ENCODE measurements around the gene HCN4.

The HCN4 gene

DNA sequence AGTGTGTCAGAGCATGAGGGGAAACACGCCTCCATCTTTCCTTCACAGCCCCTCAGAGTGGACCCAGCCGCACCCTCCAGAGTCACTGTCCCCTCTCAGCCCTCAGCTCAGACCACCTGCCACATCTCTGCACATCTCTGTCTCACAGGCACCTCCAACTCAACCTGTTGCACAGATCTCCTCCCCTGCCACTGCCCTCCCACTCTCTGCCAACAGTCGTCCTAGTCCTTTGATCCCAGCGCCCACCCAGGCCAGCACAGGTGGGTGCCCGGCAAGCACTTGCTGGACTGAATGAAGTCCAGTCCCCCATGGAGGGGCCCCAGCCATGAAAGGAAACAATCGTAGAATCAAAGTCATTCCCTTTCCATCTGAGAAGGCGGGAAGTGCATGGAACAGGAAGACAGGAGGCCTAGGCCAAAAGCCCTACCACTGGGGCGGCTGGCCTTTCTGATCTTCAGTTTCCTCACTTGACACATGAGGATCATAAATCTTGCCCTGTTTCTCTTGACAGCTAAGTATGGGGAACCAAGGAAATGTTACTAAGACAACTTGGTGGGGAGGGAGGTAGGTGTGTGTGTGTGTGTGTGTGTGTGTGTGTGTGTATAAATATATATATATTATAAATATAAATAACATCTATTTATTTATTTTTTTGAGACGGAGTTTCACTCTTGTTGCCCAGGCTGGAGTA is 28.1 kb downstream of the HCN4 start:
- H2BK15ac ChIP-seq (replicated peaks; ENCODE audit: low read depth) = no peak overlapping the region
- no peak overlapping the region for H3K9ac ChIP-seq (ENCODE audit: low read length)
- no peak for DNase-seq
- no peak overlapping the region for H2BK5ac ChIP-seq (ENCODE audit: low read length)
- H4K5ac ChIP-seq (ENCODE audit: low read length) = no peak overlapping the region
- no peaks in the 10 kb centered on the region for H3K79me1 ChIP-seq (ENCODE audit: low read length)
- H3K27ac ChIP-seq (ENCODE audit: low read depth, low read length) = no peak overlapping the region
- no CpG with 5 or more reads among the region's 9 CpGs for WGBS (ENCODE audit: extremely low coverage, insufficient coverage, low lambda C conversion rate)
- H3K4me3 ChIP-seq (ENCODE audit: low read length) = no peak overlapping the region
- H2BK120ac ChIP-seq (ENCODE audit: low read depth, low read length) = no peak overlapping the region
- no peaks in the 10 kb centered on the region for H3K36me3 ChIP-seq (ENCODE audit: control insufficient read depth, insufficient read depth, low read length)
- H3K79me2 ChIP-seq (ENCODE audit: control insufficient read depth, insufficient read depth, low read length) = no peaks in the 10 kb centered on the region
- H3K4me2 ChIP-seq (ENCODE audit: low read length) = no peak overlapping the region
- no peaks in the 10 kb centered on the region for H3K4me1 ChIP-seq (ENCODE audit: control insufficient read depth, low read depth, low read length)
- no peak overlapping the region for H3K56ac ChIP-seq (ENCODE audit: low read length)
- H3K18ac ChIP-seq (ENCODE audit: low read length) = no peak overlapping the region
- no peaks in the 10 kb centered on the region for H3K27me3 ChIP-seq (ENCODE audit: insufficient read depth, low read length, poor library complexity)
- H3K4ac ChIP-seq (ENCODE audit: low read depth, low read length) = no peak overlapping the region
- H2AK5ac ChIP-seq (ENCODE audit: low read length) = no peak overlapping the region
- no peak overlapping the region for H4K8ac ChIP-seq (ENCODE audit: low read depth, low read length)
- no peak overlapping the region for H3K23ac ChIP-seq (ENCODE audit: low read length)

DNA sequence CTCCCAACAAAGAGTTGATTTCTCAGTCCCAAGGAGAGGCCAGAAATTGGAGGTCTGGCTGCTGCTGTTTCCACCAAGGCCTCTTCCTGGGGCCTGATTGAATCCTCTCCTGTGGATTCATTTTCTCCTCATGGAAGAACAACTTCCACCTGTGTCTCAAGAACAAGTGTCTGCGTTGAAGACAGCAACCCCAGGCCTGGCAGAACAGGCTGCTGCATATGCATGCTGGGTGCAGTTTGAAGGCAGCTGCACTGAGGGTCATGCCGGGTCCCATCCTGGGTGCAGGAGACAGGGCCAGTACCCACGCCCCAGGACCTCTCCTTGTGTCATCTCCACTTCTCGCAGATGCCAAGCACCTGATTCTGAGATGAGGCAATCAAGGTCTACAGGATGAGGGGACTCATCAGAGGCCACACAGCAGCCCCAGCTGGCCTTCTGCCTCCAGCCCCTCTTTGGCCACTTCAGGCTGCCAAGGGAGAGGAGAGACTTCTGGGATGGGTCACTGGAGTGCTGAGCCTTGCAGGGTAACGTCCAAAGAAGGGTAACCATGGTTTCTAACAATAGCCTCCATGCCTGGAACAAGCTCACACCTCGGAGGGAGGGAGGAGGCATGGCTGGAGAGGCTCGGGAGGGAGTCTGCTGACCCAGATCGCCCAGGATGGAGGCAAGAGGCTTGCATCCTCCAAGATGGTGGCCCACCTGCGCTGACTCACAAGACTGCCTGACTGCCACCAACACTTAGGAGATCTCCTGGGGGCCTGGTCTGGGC is 30.0 kb downstream of the HCN4 start:
- Histone ChIP-seq H2BK5ac (ENCODE audit: low read length) (no peak overlapping the region), H3K36me3 (ENCODE audit: control insufficient read depth, insufficient read depth, low read length) (no peaks in the 10 kb centered on the region), H3K18ac (ENCODE audit: low read length) (no peak overlapping the region), H3K79me2 (ENCODE audit: control insufficient read depth, insufficient read depth, low read length) (no peaks in the 10 kb centered on the region), H3K27me3 (ENCODE audit: insufficient read depth, low read length, poor library complexity) (no peaks in the 10 kb centered on the region), H3K9ac (ENCODE audit: low read length) (no peak overlapping the region), H3K4ac (ENCODE audit: low read depth, low read length) (no peak overlapping the region), H3K4me3 (ENCODE audit: low read length) (no peak overlapping the region), H3K23ac (ENCODE audit: low read length) (no peak overlapping the region), H2BK120ac (ENCODE audit: low read depth, low read length) (no peak overlapping the region), H2BK15ac (replicated peaks; ENCODE audit: low read depth) (no peak overlapping the region), H3K4me2 (ENCODE audit: low read length) (no peak overlapping the region), H4K8ac (ENCODE audit: low read depth, low read length) (no peak overlapping the region), H2AK5ac (ENCODE audit: low read length) (no peak overlapping the region), H4K5ac (ENCODE audit: low read length) (no peak overlapping the region), H3K79me1 (ENCODE audit: low read length) (no peaks in the 10 kb centered on the region), H3K27ac (ENCODE audit: low read depth, low read length) (no peak overlapping the region), H3K56ac (ENCODE audit: low read length) (no peak overlapping the region), H3K4me1 (ENCODE audit: control insufficient read depth, low read depth, low read length) (no peaks in the 10 kb centered on the region)
- no peak for DNase-seq
- no CpG with 5 or more reads among the region's 9 CpGs for WGBS (ENCODE audit: extremely low coverage, insufficient coverage, low lambda C conversion rate)

DNA sequence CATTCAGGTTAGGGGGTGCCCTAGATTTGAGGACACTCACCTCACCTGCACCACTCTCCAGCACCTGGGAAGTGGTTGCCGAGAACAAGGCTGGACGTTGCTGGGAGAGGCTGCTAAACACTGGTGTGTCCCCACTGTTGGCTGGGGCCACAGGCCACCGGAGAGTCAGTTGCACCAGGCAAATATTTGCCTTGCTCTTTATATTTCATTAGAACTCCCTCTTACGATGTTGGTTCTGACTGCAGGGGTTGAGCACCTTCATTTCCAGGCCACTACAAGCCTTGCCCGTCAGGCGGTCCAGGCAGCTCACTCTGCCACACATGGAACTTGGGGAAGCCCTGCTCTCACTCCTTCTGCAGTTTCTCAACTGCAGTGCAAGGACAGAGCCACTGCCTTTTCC is 30.7 kb downstream of the HCN4 start:
- H3K36me3 ChIP-seq (ENCODE audit: control insufficient read depth, insufficient read depth, low read length) = no peaks in the 10 kb centered on the region
- no peak overlapping the region for H4K5ac ChIP-seq (ENCODE audit: low read length)
- H3K27ac ChIP-seq (ENCODE audit: low read depth, low read length) = no peak overlapping the region
- no CpG with 5 or more reads among the region's 6 CpGs for WGBS (ENCODE audit: extremely low coverage, insufficient coverage, low lambda C conversion rate)
- no peak overlapping the region for H3K4ac ChIP-seq (ENCODE audit: low read depth, low read length)
- no peak overlapping the region for H4K8ac ChIP-seq (ENCODE audit: low read depth, low read length)
- DNase-seq = no peak
- no peak overlapping the region for H2BK120ac ChIP-seq (ENCODE audit: low read depth, low read length)
- H3K4me1 ChIP-seq (ENCODE audit: control insufficient read depth, low read depth, low read length) = no peaks in the 10 kb centered on the region
- no peaks in the 10 kb centered on the region for H3K79me2 ChIP-seq (ENCODE audit: control insufficient read depth, insufficient read depth, low read length)
- no peak overlapping the region for H2BK5ac ChIP-seq (ENCODE audit: low read length)
- H3K4me3 ChIP-seq (ENCODE audit: low read length) = no peak overlapping the region
- no peak overlapping the region for H3K9ac ChIP-seq (ENCODE audit: low read length)
- H3K23ac ChIP-seq (ENCODE audit: low read length) = no peak overlapping the region
- no peak overlapping the region for H3K4me2 ChIP-seq (ENCODE audit: low read length)
- H3K79me1 ChIP-seq (ENCODE audit: low read length) = no peaks in the 10 kb centered on the region
- no peak overlapping the region for H3K18ac ChIP-seq (ENCODE audit: low read length)
- H3K27me3 ChIP-seq (ENCODE audit: insufficient read depth, low read length, poor library complexity) = no peaks in the 10 kb centered on the region
- no peak overlapping the region for H2AK5ac ChIP-seq (ENCODE audit: low read length)
- no peak overlapping the region for H2BK15ac ChIP-seq (replicated peaks; ENCODE audit: low read depth)
- no peak overlapping the region for H3K56ac ChIP-seq (ENCODE audit: low read length)

DNA sequence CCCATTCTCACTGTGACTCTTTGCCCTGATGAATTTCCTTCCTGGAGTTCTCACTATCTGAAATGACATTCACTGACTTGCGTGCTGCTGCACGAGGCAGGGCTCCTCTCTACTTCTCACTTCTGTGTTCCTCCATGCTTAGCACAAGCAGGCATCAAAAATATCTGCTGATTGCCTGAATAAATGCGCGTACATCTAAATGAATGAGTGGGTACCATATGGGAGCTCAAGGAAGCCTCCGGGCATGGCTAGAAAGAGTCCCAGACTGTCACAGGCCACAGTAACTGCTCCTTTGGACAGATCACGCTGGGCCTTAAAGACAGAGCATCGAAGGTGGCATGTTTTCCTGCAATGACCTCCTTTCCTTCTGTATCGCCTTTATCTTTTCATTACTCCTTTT is 31.6 kb downstream of the HCN4 start:
- Histone ChIP-seq H3K56ac (ENCODE audit: low read length) (no peak overlapping the region), H3K4me1 (ENCODE audit: control insufficient read depth, low read depth, low read length) (no peaks in the 10 kb centered on the region), H2AK5ac (ENCODE audit: low read length) (no peak overlapping the region), H3K27me3 (ENCODE audit: insufficient read depth, low read length, poor library complexity) (no peaks in the 10 kb centered on the region), H4K5ac (ENCODE audit: low read length) (no peak overlapping the region), H3K36me3 (ENCODE audit: control insufficient read depth, insufficient read depth, low read length) (no peaks in the 10 kb centered on the region), H3K79me2 (ENCODE audit: control insufficient read depth, insufficient read depth, low read length) (no peaks in the 10 kb centered on the region), H4K8ac (ENCODE audit: low read depth, low read length) (no peak overlapping the region), H2BK120ac (ENCODE audit: low read depth, low read length) (no peak overlapping the region), H3K4me3 (ENCODE audit: low read length) (no peak overlapping the region), H2BK15ac (replicated peaks; ENCODE audit: low read depth) (no peak overlapping the region), H3K9ac (ENCODE audit: low read length) (no peak overlapping the region), H3K4me2 (ENCODE audit: low read length) (no peak overlapping the region), H3K4ac (ENCODE audit: low read depth, low read length) (no peak overlapping the region), H3K27ac (ENCODE audit: low read depth, low read length) (no peak overlapping the region), H3K18ac (ENCODE audit: low read length) (no peak overlapping the region), H2BK5ac (ENCODE audit: low read length) (no peak overlapping the region), H3K79me1 (ENCODE audit: low read length) (no peaks in the 10 kb centered on the region), H3K23ac (ENCODE audit: low read length) (no peak overlapping the region)
- no CpG with 5 or more reads among the region's 8 CpGs for WGBS (ENCODE audit: extremely low coverage, insufficient coverage, low lambda C conversion rate)
- DNase-seq = no peak

DNA sequence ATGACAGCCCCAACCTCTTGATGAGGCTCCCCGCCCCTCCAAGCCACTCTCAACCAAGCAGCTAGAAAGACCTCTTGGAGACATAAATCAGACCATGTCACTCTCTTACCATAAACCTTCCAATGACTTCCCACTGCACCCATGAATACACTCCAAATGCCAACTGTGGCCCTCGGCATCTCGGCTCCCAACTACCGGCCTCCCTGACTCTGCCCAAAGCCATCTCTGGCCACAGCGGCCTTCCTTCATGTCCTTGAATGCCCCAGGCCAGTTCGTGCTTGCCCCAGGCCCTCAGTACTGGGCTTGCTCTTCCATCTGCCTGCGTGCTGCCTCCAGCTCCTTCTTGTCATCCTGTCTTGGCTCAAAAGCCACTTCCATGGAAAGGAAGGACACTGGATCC is 32.0 kb downstream of the HCN4 start:
- Histone ChIP-seq H3K23ac (ENCODE audit: low read length) (no peak overlapping the region), H4K8ac (ENCODE audit: low read depth, low read length) (no peak overlapping the region), H2BK5ac (ENCODE audit: low read length) (no peak overlapping the region), H3K9ac (ENCODE audit: low read length) (no peak overlapping the region), H3K18ac (ENCODE audit: low read length) (no peak overlapping the region), H3K4me2 (ENCODE audit: low read length) (no peak overlapping the region), H3K27me3 (ENCODE audit: insufficient read depth, low read length, poor library complexity) (no peaks in the 10 kb centered on the region), H2BK15ac (replicated peaks; ENCODE audit: low read depth) (no peak overlapping the region), H3K36me3 (ENCODE audit: control insufficient read depth, insufficient read depth, low read length) (no peaks in the 10 kb centered on the region), H3K56ac (ENCODE audit: low read length) (no peak overlapping the region), H2BK120ac (ENCODE audit: low read depth, low read length) (no peak overlapping the region), H3K79me1 (ENCODE audit: low read length) (no peaks in the 10 kb centered on the region), H3K79me2 (ENCODE audit: control insufficient read depth, insufficient read depth, low read length) (no peaks in the 10 kb centered on the region), H4K5ac (ENCODE audit: low read length) (no peak overlapping the region), H3K4me1 (ENCODE audit: control insufficient read depth, low read depth, low read length) (no peaks in the 10 kb centered on the region), H3K27ac (ENCODE audit: low read depth, low read length) (no peak overlapping the region), H3K4ac (ENCODE audit: low read depth, low read length) (no peak overlapping the region), H3K4me3 (ENCODE audit: low read length) (no peak overlapping the region), H2AK5ac (ENCODE audit: low read length) (no peak overlapping the region)
- no peak for DNase-seq
- no CpG with 5 or more reads among the region's 7 CpGs for WGBS (ENCODE audit: extremely low coverage, insufficient coverage, low lambda C conversion rate)

All from mesendoderm (in vitro differentiated cells).